B cell (primary cell): Measurements from ENCODE around the gene IDI2. TPM values are rescaled to one million over a fixed set of nuclear protein-coding genes. Genes with fewer than 3 reads are reported as not detected.
A peak's percentile ranks its signal among the peaks of the same experiment; 100 is the strongest.

Experiments used
- ATAC-seq: fragments of 200-7000 bp; cut with Tn5 transposase; one replicate; pipeline ENCODE4 v1.10.0; 2021; ENCODE audit warnings: low read depth, mild to moderate bottlenecking, moderate number of reproducible peaks, moderate library complexity
- CTCF ChIA-PET: fragments of 350-600 bp; sonication (Branson Sonifier 250); formaldehyde crosslinking; loops from one replicate; lab custom pipeline; 2021; ENCODE audit warnings: antibody characterized with exemption, inconsistent platforms; lab: Charles Lee
- POLR2A ChIA-PET: fragments of 350-600 bp; sonication (Branson Sonifier 250); formaldehyde crosslinking; loops from one replicate; lab custom pipeline; 2021; ENCODE audit warnings: antibody characterized with exemption; lab: Charles Lee
- DNase-seq: peaks from one replicate; pipeline ENCODE4 v3.0.0; 2013
- H2AFZ ChIP-seq: 2 replicates; pipeline ENCODE4 v1.6.1; 2012; ENCODE audit warnings: mild to moderate bottlenecking, low read depth, low read length; ENCODE audit not compliant: insufficient read depth, poor library complexity, severe bottlenecking
- H3K27ac ChIP-seq, 2 donors: 1 replicate in 1 of 2; 2 replicates in 1 of 2; pipeline ENCODE4 v1.5.1; 2012 to 2013; ENCODE audit warnings: low read length in 2 of 2, mild to moderate bottlenecking in 2 of 2, moderate library complexity in 1 of 2
- H3K27me3 ChIP-seq, 4 experiments: fragments of 200-600 bp in 1 of 4; sonication (generic) in 1 of 4; replicated peaks in 1 of 4; 1 replicate in 2 of 4; 2 replicates in 2 of 4; pipeline versions ENCODE4 v1.6.1 to v1.7.0; 2013 to 2016; ENCODE audit warnings: low read length in 3 of 4, mild to moderate bottlenecking in 2 of 4, mixed read lengths in 1 of 4, moderate library complexity in 1 of 4; ENCODE audit not compliant: insufficient read depth in 4 of 4, control insufficient read depth in 3 of 4; ENCODE audit errors: control extremely low read depth in 1 of 4
- H3K36me3 ChIP-seq, 2 experiments: replicated peaks in 1 of 2; 1 replicate in 1 of 2; 2 replicates in 1 of 2; pipeline versions ENCODE4 v1.6.1 to v1.7.1; 2013; ENCODE audit warnings: low read length in 1 of 2; ENCODE audit not compliant: insufficient read depth in 2 of 2, control insufficient read depth in 1 of 2; ENCODE audit errors: control extremely low read depth in 1 of 2, extremely low read depth in 1 of 2
- H3K4me1 ChIP-seq, 2 donors: fragments of 200-600 bp in 1 of 2; sonication (generic) in 1 of 2; 1 replicate in 1 of 2; 2 replicates in 1 of 2; pipeline versions ENCODE4 v1.5.1 to v1.6.1; 2013 to 2017; ENCODE audit warnings: low read length in 2 of 2; ENCODE audit not compliant: control insufficient read depth in 2 of 2, insufficient read depth in 2 of 2
- H3K4me2 ChIP-seq: replicated peaks from 2 replicates; pipeline ENCODE3; 2012; ENCODE audit warnings: mild to moderate bottlenecking, low read depth, low read length; ENCODE audit not compliant: poor library complexity, severe bottlenecking
- H3K4me3 ChIP-seq, 5 experiments: fragments of 200-600 bp in 1 of 5; sonication (generic) in 1 of 5; 1 replicate in 3 of 5; 2 replicates in 2 of 5; pipeline versions ENCODE4 v1.5.1 to v1.7.0; 2011 to 2016; ENCODE audit warnings: low read length in 4 of 5, mild to moderate bottlenecking in 4 of 5, low read depth in 2 of 5, control low read depth in 1 of 5, moderate library complexity in 1 of 5; ENCODE audit not compliant: insufficient read depth in 1 of 5; ENCODE audit errors: control extremely low read depth in 1 of 5, extremely low read depth in 1 of 5
- H3K79me2 ChIP-seq: fragments of 200-600 bp; sonication (generic); one replicate; pipeline ENCODE4 v1.6.0; 2016; ENCODE audit warnings: low read length; ENCODE audit not compliant: control insufficient read depth, insufficient read depth
- H3K9ac ChIP-seq: fragments of 200-600 bp; sonication (generic); 2 replicates; pipeline ENCODE4 v1.6.1; 2017; ENCODE audit warnings: mild to moderate bottlenecking, low read length, moderate library complexity
- H3K9me3 ChIP-seq, 3 donors: one replicate each; pipeline versions ENCODE4 v1.6.1 to v1.7.1; 2013; ENCODE audit warnings: low read length in 2 of 3; ENCODE audit not compliant: control insufficient read depth in 2 of 3, insufficient read depth in 1 of 3; ENCODE audit errors: control extremely low read depth in 1 of 3
- H4K20me1 ChIP-seq: 2 replicates; pipeline ENCODE4 v1.6.0; 2012; ENCODE audit warnings: mild to moderate bottlenecking, low read length; ENCODE audit not compliant: insufficient read depth, control insufficient read depth, poor library complexity, severe bottlenecking
- H3K27ac Mint-ChIP-seq: one replicate; pipeline ENCODE4 v1.8.0; 2021; ENCODE audit warnings: mixed read lengths
- H3K27me3 Mint-ChIP-seq: one replicate; pipeline ENCODE4 v1.8.0; 2021; ENCODE audit warnings: mixed read lengths
- H3K4me1 Mint-ChIP-seq: one replicate; pipeline ENCODE4 v1.8.0; 2021; ENCODE audit warnings: mixed read lengths
- H3K4me3 Mint-ChIP-seq: one replicate; pipeline ENCODE4 v1.8.0; 2021; ENCODE audit warnings: mixed read lengths
- H3K9me3 Mint-ChIP-seq: one replicate; pipeline ENCODE4 v1.8.0; 2022; ENCODE audit warnings: mixed read lengths; ENCODE audit not compliant: insufficient read depth
- CTCF ChIP-seq: fragments of 200-600 bp; IDR thresholded peaks from one replicate; pipeline ENCODE4 v1.8.0; 2022; ENCODE audit warnings: antibody characterized with exemption, mild to moderate bottlenecking
- EZH2 ChIP-seq: IDR thresholded peaks from 2 replicates; pipeline ENCODE4 v1.6.1; 2012; ENCODE audit warnings: borderline replicate concordance, low read depth, mild to moderate bottlenecking, moderate library complexity, low read length; ENCODE audit not compliant: insufficient read depth, poor library complexity, severe bottlenecking
- WGBS: methylation state at CpG from one replicate; pipeline ENCODE4 v1.1.5; 2013; ENCODE audit warnings: missing lambda C conversion rate; ENCODE audit not compliant: insufficient coverage; 5-methylcytosine and 5-hydroxymethylcytosine counted together
- intact Hi-C: fragments of 100-400 bp; cut with micrococcal nuclease; formaldehyde crosslinking; loops from one replicate; pipeline ENCODE4 v1.10.0; 2022
- polyA plus RNA-seq: library from polyadenylated mRNA; depleted of rRNA; stranded (reverse); fragments of >200 nt; gene quantifications from 2 replicates; pipeline ENCODE4 v1.2.3, GENCODE V29; 2012
- total RNA-seq, 2 donors: library from RNA; stranded (reverse); fragments of 120-200 nt in 1 of 2; gene quantifications; 1 replicate in 1 of 2; 2 replicates in 1 of 2; pipeline versions ENCODE4 v1.2.3 to v1.2.4, GENCODE V29; 2013 to 2022

The IDI2 gene
- total and polyA plus RNA-seq, 2 donors (not counting 1 experiment from before 2014, with no cell fraction given), result not detected

- peaks cover 4 to 42% of the 10 kb centered on the region in 2 experiments for H3K36me3 ChIP-seq
- POLR2A ChIA-PET, result no interaction called here
These were observed 33.2 kb downstream of the IDI2 start for GRCh38 chr10:992467-992866.

DNA sequence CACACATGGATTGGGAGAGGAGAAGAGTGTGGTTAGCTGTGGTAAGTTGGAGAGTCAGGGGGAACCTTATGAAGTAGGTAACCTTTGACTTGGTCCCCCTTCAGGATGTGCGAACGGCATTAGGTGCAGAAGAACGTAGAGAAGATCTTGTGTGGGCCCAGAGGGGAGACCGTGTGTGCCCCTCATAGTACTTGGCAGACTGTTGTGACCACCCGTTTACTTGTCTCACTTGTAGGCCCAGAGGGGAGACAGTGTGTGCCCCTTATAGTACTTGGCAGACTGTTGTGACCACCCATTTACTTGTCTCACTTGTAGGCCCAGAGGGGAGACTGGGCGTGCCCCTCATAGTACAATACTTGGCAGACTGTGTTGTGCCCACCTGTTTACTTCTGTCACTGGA is 34.9 kb downstream of the IDI2 start:
- no peak overlapping the region for H3K9ac ChIP-seq
- ChIA-PET POLR2A (no interaction called here), CTCF (interaction anchor here (0.7 kb wide), 1 partner anchor 65 kb away, joined by 3 read pairs; no protein-coding TSS in a partner anchor)
- H3K27ac ChIP-seq, result no peak overlapping the region
- H3K4me3 Mint-ChIP-seq, result peak overlapping the region; percentile 33
- peak overlapping the region; percentile 29 for H3K27ac Mint-ChIP-seq
- peaks cover 23 to 34% of the 10 kb centered on the region in 2 donors for H3K4me1 ChIP-seq
- no peaks in the 10 kb centered on the region for H3K27me3 ChIP-seq
- no peak for ATAC-seq
- H3K9me3 Mint-ChIP-seq, result no peaks in the 10 kb centered on the region
- WGBS, result 92% methylated on average over 5 of the region's 6 CpGs
- peaks cover 42% of the 10 kb centered on the region for H3K4me1 Mint-ChIP-seq
- no peak overlapping the region for H3K4me2 ChIP-seq
- no peak overlapping the region for H2AFZ ChIP-seq
- intact Hi-C loops, result no loop called here
- peaks cover 47% of the 10 kb centered on the region for H4K20me1 ChIP-seq
- peaks cover 0 to 27% of the 10 kb centered on the region in 2 experiments for H3K36me3 ChIP-seq
- H3K4me3 ChIP-seq, result no peak overlapping the region
- H3K79me2 ChIP-seq, result peaks cover 71% of the 10 kb centered on the region
- H3K9me3 ChIP-seq, result no peaks in the 10 kb centered on the region
- TF ChIP-seq EZH2 (no peak), CTCF (no peak)
- H3K27me3 Mint-ChIP-seq, result no peaks in the 10 kb centered on the region
- no peak for DNase-seq

More at GRCh38 chr10:992467-992866, 33.2 kb downstream of the IDI2 start:
- DNase-seq (no peak), ATAC-seq (no peak)
- Histone ChIP-seq H2AFZ (no peak overlapping the region), H3K4me3 (no peak overlapping the region), H3K79me2 (peaks cover 73% of the 10 kb centered on the region), H3K9ac (no peak overlapping the region), H3K27ac (peak overlapping the region in 1 of 2 donors; percentile 43), H4K20me1 (peaks cover 51% of the 10 kb centered on the region), H3K4me1 (peaks cover 16 to 26% of the 10 kb centered on the region in 2 donors), H3K4me2 (no peak overlapping the region), H3K27me3 (no peaks in the 10 kb centered on the region), H3K9me3 (no peaks in the 10 kb centered on the region)
- Mint-ChIP-seq H3K27me3 (no peaks in the 10 kb centered on the region), H3K4me3 (no peak overlapping the region), H3K4me1 (peaks cover 36% of the 10 kb centered on the region), H3K9me3 (no peaks in the 10 kb centered on the region), H3K27ac (peak overlapping the region; percentile 41)
- TF ChIP-seq CTCF (no peak), EZH2 (no peak)
- no CpG with 5 or more reads among the region's 6 CpGs for WGBS
- CTCF ChIA-PET, result interaction anchor here (1.0 kb wide), 1 partner anchor 57 kb away, joined by 3 read pairs; the partner anchor contains the start of gene IDI1
- intact Hi-C loops, result no loop called here
